CD4-positive, alpha-beta T cell (primary cell): ENCODE measurements around the gene AP4E1. TPM values are rescaled to one million over a fixed set of nuclear protein-coding genes. Genes with fewer than 3 reads are reported as not detected.

Source experiments
- ATAC-seq: fragments of 200-7000 bp; cut with Tn5 transposase; one replicate; pipeline ENCODE4 v1.10.0; 2022; ENCODE audit warnings: mild to moderate bottlenecking; ENCODE audit not compliant: poor library complexity
- CTCF ChIA-PET: fragments of 350-600 bp; sonication (Branson Sonifier 250); formaldehyde crosslinking; loops from one replicate; lab custom pipeline; 2021; ENCODE audit warnings: antibody characterized with exemption, inconsistent platforms; lab: Charles Lee
- POLR2A ChIA-PET: fragments of 350-600 bp; sonication (Branson Sonifier 250); formaldehyde crosslinking; loops from one replicate; lab custom pipeline; 2021; ENCODE audit warnings: antibody characterized with exemption, inconsistent platforms; lab: Charles Lee
- DNase-seq, 14 experiments: peaks; one replicate each; pipeline ENCODE4 v3.0.0-alpha.2; 2013 to 2020; ENCODE audit warnings: mixed read lengths in 2 of 14
- H3K27ac ChIP-seq, 2 donors: one replicate each; pipeline versions ENCODE4 v1.5.1 to v1.7.0; 2013; ENCODE audit warnings: low read length in 2 of 2, low read depth in 1 of 2, mild to moderate bottlenecking in 1 of 2
- H3K27me3 ChIP-seq, 2 experiments: 1 replicate in 1 of 2; 2 replicates in 1 of 2; pipeline versions ENCODE4 v1.6.1 to v1.7.0; 2013; ENCODE audit warnings: low read length in 2 of 2, control low read depth in 1 of 2, mild to moderate bottlenecking in 1 of 2, moderate library complexity in 1 of 2; ENCODE audit not compliant: insufficient read depth in 2 of 2, control insufficient read depth in 1 of 2
- H3K36me3 ChIP-seq: one replicate; pipeline ENCODE4 v1.6.1; 2013; ENCODE audit warnings: low read length, control low read depth; ENCODE audit not compliant: insufficient read depth
- H3K4me1 ChIP-seq: one replicate; pipeline ENCODE4 v1.6.1; 2013; ENCODE audit warnings: low read length, control low read depth; ENCODE audit not compliant: insufficient read depth
- H3K4me3 ChIP-seq: one replicate; pipeline ENCODE4 v1.5.1; 2013; ENCODE audit warnings: mild to moderate bottlenecking, low read length, moderate library complexity
- H3K9me3 ChIP-seq, 2 experiments: 1 replicate in 1 of 2; 2 replicates in 1 of 2; pipeline versions ENCODE4 v1.6.1 to v1.7.0; 2013; ENCODE audit warnings: low read length in 2 of 2, mild to moderate bottlenecking in 2 of 2, control low read depth in 1 of 2, moderate library complexity in 1 of 2; ENCODE audit not compliant: control insufficient read depth in 1 of 2, insufficient read depth in 1 of 2
- H3K27ac Mint-ChIP-seq: one replicate; pipeline ENCODE4 v1.8.0; 2020; ENCODE audit warnings: mixed read lengths
- H3K27me3 Mint-ChIP-seq: one replicate; pipeline ENCODE4 v1.8.0; 2021; ENCODE audit warnings: mixed read lengths
- H3K36me3 Mint-ChIP-seq: one replicate; pipeline ENCODE4 v1.8.0; 2021; ENCODE audit warnings: low read depth, mixed read lengths
- H3K4me1 Mint-ChIP-seq: one replicate; pipeline ENCODE4 v1.8.0; 2021; ENCODE audit warnings: low read depth, mixed read lengths
- H3K4me3 Mint-ChIP-seq: one replicate; pipeline ENCODE4 v1.8.0; 2020; ENCODE audit warnings: mild to moderate bottlenecking, mixed read lengths
- H3K9me3 Mint-ChIP-seq: one replicate; pipeline ENCODE4 v1.8.0; 2020; ENCODE audit warnings: mixed read lengths
- intact Hi-C, 2 experiments: fragments of 100-400 bp; cut with DNase I in 1 of 2; cut with micrococcal nuclease in 1 of 2; formaldehyde crosslinking; loops; one replicate each; pipeline versions ENCODE4 v1.15.1 to v1.9.0; 2023 to 2025; cut with DNase I, micrococcal nuclease
- polyA plus RNA-seq, 2 donors: library from polyadenylated mRNA; unstranded; fragments of 120-200 nt; gene quantifications; one replicate each; pipeline ENCODE4 v1.2.1, GENCODE V29; 2013
- total RNA-seq, 174 experiments: library from RNA in 2 of 174; stranded (reverse) in 2 of 174; gene quantifications; one replicate each; pipeline ENCODE4 v1.2.3 and lab custom pipeline; 2021 to 2026
- TF ChIP-seq, protein P1 (sequence below): fragments of 200-600 bp; IDR thresholded peaks from one replicate; pipeline ENCODE4 v1.8.0; 2022; ENCODE audit warnings: antibody characterized with exemption, mild to moderate bottlenecking

Gene AP4E1
- 1 to 10 TPM; 6.3 to 6.6 TPM for total RNA-seq
- polyA plus RNA-seq (2013, experiment 1 of 2) = 9.2 TPM
- 10.8 TPM for polyA plus RNA-seq (2013, experiment 2 of 2)
- total RNA-seq (lab: John Stamatoyannopoulos, UW) = 15.5 to 72.0 (median 43.3) reads per million in 172 experiments

- Mint-ChIP-seq H3K36me3 (peaks cover 52% of the 10 kb centered on the region), H3K4me1 (peaks cover 29% of the 10 kb centered on the region), H3K27me3 (no peaks in the 10 kb centered on the region), H3K4me3 (peak within 1 kb of the TSS; percentile 94), H3K9me3 (no peaks in the 10 kb centered on the region), H3K27ac (peak within 1 kb of the TSS; percentile 98)
- TF ChIP-seq, protein P1, sequence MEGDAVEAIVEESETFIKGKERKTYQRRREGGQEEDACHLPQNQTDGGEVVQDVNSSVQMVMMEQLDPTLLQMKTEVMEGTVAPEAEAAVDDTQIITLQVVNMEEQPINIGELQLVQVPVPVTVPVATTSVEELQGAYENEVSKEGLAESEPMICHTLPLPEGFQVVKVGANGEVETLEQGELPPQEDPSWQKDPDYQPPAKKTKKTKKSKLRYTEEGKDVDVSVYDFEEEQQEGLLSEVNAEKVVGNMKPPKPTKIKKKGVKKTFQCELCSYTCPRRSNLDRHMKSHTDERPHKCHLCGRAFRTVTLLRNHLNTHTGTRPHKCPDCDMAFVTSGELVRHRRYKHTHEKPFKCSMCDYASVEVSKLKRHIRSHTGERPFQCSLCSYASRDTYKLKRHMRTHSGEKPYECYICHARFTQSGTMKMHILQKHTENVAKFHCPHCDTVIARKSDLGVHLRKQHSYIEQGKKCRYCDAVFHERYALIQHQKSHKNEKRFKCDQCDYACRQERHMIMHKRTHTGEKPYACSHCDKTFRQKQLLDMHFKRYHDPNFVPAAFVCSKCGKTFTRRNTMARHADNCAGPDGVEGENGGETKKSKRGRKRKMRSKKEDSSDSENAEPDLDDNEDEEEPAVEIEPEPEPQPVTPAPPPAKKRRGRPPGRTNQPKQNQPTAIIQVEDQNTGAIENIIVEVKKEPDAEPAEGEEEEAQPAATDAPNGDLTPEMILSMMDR = peak; percentile 87
- Histone ChIP-seq H3K4me3 (peak within 1 kb of the TSS; percentile 80), H3K36me3 (peaks cover 16% of the 10 kb centered on the region), H3K9me3 (no peaks in the 10 kb centered on the region), H3K4me1 (peaks cover 19% of the 10 kb centered on the region), H3K27ac (peak within 1 kb of the TSS; percentile 91 to 100), H3K27me3 (no peaks in the 10 kb centered on the region)
- DNase-seq = peak; percentile 89 to 97 (median 93)
- ChIA-PET CTCF (interaction anchor here (1.1 to 2.1 kb wide), 3 partner anchors 22 to 249 kb away, joined by 3 to 13 read pairs (median 7); no protein-coding TSS in a partner anchor), POLR2A (interaction anchor here (0.6 to 1.6 kb wide), 16 partner anchors 31 to 1753 kb away, joined by 3 to 15 read pairs (median 3); partner anchors contain the start of genes COPS2, GABPB1, TRPM7 and USP8)
- intact Hi-C loops = loop anchor here (1.0 to 10.0 kb wide), 7 partner anchors 24 to 1284 kb away; partner anchors contain the start of genes SPPL2A (in 2 of the 2), DTWD1 (in 1 of the 2), FAM227B (in 1 of the 2) and TRPM7 (in 1 of the 2)
- ATAC-seq = peak; percentile 40
These were observed at the start of gene AP4E1 for GRCh38 chr15:50908209-50909009. AP4E1 (plus strand) TSS chr15:50908683; CDS start chr15:50908779, 96 bp downstream.

DNA sequence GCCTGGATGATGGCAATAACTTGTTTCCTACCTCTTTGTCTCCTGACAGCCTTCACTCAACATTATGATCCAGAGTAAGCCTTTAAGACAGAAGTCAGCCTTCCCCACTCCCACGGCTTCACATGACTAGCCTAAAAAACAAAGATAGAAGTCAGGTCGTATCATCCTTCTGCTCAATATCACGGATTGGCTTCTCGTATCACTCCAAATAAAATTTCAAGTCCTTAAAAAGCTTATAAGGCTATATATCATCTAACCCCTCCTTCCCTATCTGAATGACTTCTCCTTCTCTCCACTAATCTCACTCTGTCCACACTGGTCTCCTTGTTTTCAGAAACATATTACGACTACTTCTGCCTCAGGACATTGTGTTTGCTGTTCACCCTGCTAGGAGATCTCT lies 47.7 kb upstream of the AP4E1 start:
- H3K36me3 Mint-ChIP-seq = no peaks in the 10 kb centered on the region
- H3K9me3 ChIP-seq = no peaks in the 10 kb centered on the region
- no peaks in the 10 kb centered on the region for H3K9me3 Mint-ChIP-seq
- DNase-seq (no peak), ATAC-seq (no peak)
- H3K27me3 Mint-ChIP-seq = no peaks in the 10 kb centered on the region
- TF ChIP-seq, protein P1 = no peak
- no peak overlapping the region for H3K4me3 ChIP-seq
- CTCF ChIA-PET = interaction anchor here (0.7 kb wide), 1 partner anchor 65 kb away, joined by 3 read pairs; no protein-coding TSS in a partner anchor
- no peaks in the 10 kb centered on the region for H3K4me1 Mint-ChIP-seq
- no peak overlapping the region for H3K27ac ChIP-seq
- POLR2A ChIA-PET = no interaction called here
- intact Hi-C loops = no loop called here
- no peaks in the 10 kb centered on the region for H3K4me1 ChIP-seq
- no peaks in the 10 kb centered on the region for H3K27me3 ChIP-seq
- H3K27ac Mint-ChIP-seq = no peak overlapping the region
- no peaks in the 10 kb centered on the region for H3K36me3 ChIP-seq
- H3K4me3 Mint-ChIP-seq = no peak overlapping the region

GRCh38 chr15:50862553-50862952 lies 45.9 kb upstream of the AP4E1 start:
- intact Hi-C loops = no loop called here
- CTCF ChIA-PET = interaction anchor here (1.3 to 1.4 kb wide), 2 partner anchors 9 to 14 kb away, joined by 3 read pairs; no protein-coding TSS in a partner anchor

More at GRCh38 chr15:50862553-50862952, 45.9 kb upstream of the AP4E1 start:
- H3K4me1 Mint-ChIP-seq = no peaks in the 10 kb centered on the region
- Histone ChIP-seq H3K36me3 (no peaks in the 10 kb centered on the region), H3K9me3 (no peaks in the 10 kb centered on the region), H3K4me1 (no peaks in the 10 kb centered on the region), H3K27me3 (no peaks in the 10 kb centered on the region), H3K27ac (no peak overlapping the region), H3K4me3 (no peak overlapping the region)
- H3K9me3 Mint-ChIP-seq = no peaks in the 10 kb centered on the region
- POLR2A ChIA-PET = no interaction called here
- ATAC-seq (no peak), DNase-seq (no peak)
- no peak overlapping the region for H3K27ac Mint-ChIP-seq
- no peaks in the 10 kb centered on the region for H3K27me3 Mint-ChIP-seq
- H3K4me3 Mint-ChIP-seq = no peak overlapping the region
- no peaks in the 10 kb centered on the region for H3K36me3 Mint-ChIP-seq
- TF ChIP-seq, protein P1 = no peak
